Pons (tissue), 1 donor: ENCODE measurements around the gene ESPN.
"Not testable (repeated sequence)": the region's sequence is repeated elsewhere in the genome, so short reads cannot be mapped to it uniquely, and the experiment has no call there.

Experiments
- DNase-seq: peaks from one replicate; pipeline ENCODE4 v3.0.0-alpha.2; 2016; ENCODE audit warnings: low spot score

ESPN gene

DNA sequence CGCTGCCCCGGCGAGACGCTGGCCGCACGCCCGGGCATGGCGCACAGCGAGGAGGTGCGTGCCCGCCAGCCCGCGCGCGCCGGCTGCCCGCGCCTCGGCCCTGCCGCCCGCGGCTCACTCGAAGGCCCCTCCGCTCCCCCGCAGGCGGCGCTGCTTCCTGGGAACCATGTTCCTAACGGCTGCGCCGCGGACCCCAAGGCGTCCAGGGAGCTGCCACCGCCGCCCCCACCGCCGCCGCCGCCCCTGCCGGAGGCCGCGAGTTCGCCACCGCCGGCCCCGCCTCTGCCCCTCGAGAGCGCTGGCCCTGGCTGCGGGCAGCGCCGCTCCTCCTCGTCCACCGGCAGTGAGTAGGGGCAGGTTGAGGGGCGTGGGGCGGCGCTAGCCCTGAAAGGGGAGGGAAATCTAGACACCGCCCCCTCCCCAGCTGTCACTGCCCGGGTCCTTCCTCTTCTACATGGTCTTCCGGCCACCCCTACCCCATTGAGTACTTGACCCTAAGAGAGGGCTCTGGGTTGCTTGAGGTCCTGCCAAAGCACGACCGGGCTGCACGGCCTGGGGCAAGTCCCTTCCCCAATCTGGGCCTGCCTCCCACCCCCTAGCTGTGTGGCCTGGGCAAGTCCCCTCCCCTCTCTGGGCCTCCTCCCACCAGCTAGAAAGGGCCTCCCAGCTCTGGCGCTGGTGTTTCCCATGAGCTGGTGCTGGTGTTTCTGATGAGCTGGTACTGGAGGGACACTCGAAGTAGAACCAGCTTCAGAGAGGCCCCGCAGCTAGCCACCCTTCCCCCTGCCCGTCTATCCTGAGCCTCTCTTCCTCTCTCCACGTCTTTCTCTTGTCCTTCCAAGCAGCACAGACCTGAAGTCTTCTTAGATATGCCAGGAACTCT lies 24.4 kb downstream of the ESPN start:
- DNase-seq, result no peak

DNA sequence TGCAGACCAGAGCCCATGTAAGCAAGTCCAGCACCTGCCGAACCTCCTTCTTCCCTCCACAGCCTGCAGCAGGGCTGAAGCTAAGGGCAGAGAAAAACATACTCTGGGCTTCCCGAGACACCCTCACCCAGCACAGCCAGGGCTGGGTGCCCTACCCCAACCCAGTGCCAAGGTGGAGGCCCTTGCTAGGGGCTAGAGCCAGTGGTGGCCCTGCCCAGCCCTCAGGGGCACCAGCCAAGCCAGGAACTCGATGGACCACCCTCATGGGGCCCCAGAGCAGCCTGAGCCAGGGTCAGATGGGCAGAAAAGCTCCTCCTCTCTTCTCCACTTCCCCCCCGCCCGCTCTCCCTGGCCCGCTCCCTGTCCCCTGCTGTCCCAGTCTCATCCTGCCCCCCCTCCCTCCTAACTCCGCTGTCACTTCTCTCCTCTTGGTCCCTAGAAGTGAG lies 25.5 kb downstream of the ESPN start:
- DNase-seq, result no peak

DNA sequence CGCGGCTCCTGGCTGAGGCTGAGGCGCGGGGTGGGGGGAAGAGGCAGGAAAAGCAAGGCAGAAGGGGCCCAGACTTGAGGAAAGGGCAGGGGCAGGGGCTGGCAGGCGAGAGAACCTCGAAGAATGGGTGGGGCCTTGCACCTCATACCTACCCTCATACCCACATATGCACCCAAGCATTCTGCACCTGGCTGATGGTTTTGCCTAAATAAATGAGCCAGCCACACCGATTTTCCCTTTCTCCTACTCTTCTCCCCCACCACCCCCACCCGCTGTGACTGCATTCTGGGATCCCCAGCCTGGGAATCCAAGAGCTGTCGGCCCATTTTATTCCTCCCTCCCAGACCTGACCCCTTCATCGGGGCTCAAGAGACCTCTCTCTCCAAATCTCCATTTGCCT lies 25.9 kb downstream of the ESPN start:
- not testable (repeated sequence) for DNase-seq

DNA sequence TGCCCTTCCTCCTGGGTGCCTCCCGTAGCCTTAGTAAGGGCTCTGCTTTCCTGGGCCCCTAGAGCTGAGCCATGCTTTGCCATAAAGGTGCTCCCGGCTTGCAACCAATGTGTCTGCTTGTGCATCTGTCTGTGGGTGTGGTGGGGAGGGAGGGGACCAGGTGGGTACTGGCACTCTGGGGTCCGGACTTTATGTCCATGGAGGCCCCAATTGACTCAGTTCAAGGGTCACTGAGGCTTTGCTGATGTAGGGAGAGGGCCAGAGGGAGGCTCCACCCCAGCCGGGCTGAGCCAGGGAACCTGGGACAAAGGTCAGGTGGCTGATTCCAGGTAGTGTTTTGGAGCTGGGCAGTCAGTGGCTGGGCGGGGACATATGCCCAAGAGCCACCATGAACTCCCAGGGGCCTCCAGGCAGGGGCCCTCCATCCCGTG lies 26.4 kb downstream of the ESPN start:
- DNase-seq, result no peak

DNA sequence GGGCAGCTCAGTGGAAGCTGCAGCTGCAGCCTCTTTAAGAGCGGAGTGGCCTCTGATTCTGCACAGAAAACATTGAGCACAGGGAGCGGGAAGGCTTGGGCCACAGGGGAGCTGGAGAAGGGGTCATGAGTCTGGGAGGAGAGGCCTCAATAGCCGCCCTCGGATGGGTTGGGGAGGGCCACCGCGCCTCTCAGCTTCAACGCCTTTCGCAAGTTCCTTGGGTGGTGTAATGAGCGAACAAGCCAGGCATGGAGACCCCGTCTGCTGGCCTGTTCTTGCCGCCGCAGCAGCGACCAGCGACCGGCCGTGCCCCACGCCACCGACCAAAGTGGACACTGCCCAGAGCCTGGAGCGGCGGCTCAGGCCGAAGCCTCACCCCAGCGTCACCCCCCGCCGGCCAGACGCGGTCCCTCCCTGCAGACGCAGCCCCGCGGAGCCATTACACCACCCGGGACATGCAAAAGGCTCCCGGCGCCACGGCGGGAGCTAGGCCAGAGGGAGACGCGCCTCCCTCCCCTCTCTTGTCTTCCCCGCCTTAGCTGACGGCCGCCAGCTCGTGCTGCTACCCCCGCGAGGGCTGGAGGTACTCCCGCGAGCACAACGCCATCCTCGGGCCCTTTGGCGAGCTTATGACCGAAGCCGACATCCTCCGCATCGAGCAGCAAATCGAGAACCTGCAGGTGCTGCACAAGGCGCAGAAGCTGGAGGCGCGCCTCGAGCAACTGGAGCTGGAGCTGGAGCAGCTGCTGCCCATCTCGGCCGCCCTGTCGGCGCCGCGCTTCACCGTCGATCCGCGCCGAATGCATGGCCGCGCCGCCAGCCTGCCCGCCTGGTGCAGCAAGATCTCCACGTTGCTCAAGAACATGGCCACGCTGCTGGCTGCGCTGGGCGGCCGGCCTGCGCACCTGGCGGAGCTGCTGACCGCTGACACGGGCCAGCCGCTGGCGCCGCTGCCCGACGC lies 29.6 kb downstream of the ESPN start:
- DNase-seq, result not testable (repeated sequence)

DNA sequence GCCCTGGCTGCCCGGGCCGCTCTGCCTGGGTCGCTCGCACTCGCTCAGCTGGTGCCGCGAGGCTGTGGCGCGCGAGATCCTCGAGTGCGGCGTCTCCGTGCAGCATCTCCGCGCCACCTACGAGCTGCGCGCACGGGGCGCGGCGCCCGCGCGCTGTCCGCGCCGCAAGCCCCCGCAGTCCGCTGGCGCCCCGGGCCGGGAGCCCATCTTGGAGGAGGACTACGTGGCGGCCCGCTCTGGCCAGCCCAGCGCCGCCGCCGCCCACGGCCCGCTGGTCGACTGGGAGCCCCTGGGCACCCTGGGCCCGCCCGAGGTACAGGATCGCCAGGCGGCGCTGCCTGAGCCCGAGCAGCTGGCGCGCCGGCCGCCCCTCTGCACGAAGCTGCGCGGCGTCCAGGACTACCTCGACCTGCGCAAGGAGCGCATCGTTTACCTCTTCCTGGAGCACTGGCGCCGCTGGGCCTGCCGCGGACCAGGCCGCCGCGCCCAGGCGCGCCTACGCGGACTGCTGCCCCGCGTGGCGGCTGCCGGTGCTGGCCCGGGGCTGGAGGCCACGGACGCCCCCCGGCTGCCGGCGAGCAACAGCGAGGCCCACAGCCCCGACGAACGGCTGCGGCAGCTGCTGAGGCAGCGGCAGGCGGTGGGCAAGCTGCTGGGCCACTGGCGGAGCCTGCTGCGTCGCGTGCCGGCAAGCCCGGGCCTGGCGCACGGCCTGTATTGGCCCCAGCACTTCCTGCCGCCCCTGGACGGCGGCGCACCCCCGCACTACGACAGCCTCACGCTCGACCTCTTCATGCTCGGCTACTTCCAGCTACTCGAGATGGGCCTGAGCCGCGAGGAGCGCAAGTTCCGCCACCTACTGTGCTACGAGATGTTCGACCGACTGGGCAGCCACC lies 30.5 kb downstream of the ESPN start:
- DNase-seq, result no peak

DNA sequence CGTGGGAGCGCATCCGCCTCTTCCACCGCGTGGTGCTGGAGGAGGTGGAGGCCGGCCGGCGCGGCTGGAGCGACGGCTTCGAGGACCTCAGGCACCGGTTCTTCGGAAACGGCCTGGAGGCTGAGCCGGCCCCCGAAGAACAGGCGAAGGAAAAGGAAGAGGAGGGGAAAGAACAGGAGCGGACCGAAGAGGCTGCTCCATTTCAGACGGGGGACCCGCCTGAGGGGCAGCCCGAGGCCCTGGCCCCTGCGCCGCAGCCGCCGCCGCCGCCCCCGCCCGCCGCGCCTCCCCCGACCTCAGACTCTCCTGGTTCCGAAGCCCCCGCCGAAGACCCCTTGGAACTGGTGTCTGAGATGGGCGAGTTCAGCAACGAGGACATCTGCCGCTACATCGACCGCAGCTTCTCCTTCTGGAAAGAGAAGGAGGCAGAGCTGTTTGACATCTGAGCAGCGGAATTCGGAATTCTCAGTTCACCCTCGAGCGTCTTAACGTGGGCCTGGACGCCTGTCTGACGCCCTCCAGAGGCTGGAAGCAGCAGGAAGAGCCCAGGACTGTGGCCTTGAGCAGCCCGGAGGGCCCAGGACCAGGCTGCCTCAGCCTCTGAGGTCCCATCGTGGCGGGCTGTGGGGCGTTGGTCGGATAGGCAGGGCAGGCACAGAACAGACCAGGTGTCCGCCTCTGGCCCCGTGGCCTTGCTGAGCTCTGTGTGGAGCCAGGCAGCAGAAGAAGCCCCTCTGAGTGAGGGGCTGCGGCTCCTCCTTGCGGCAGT lies 31.4 kb downstream of the ESPN start:
- DNase-seq, result not testable (repeated sequence)

DNA sequence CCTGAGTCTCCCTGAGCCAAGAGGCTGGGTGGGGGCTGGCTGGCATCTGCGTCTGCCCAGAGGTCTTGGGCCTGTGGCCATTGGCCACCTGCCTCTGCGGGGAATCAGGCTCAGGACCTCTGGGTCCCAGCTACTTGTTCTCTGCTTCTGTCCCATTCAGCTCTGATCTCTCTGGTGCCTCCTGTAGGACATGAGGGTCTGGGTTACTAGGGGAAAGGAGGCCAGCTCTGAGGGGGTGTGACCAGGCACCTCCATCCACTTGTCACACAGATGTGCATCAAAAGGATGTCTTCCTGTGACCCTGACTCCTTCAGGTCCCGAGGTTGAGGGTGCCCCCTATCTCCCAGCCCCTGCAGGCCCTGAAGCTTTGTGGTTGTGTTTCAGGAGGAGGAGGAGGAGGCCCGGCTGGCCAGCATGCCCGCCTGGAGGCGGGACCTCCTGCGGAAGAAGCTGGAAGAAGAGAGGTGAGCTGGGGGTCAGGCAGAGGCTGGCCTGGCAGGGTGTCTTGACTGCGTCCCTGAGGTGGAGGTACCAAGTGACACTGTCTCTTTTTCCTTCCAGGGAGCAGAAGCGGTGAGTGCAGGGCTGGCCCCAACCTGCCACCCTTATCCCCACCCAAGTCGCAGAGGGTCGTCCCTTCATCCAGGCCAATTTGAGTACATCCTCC lies 32.4 kb downstream of the ESPN start:
- no peak for DNase-seq

DNA sequence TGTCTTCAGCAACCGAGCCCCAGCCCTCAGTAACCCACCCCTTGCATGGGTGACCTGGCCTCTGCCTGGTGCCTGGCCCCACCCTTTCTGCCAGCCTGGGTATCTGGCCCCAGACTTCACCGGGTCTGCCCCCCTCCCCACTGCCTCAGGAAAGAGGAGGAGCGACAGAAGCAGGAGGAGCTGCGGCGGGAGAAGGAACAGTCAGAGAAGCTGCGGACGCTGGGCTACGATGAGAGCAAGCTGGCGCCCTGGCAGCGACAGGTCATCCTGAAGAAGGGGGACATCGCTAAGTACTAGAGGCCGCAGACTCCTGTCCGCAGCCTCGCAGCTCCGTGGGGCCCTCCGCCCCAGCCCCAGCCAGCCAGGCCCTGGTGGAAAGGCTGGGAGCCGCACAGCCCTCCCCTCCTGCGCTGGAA lies 35.3 kb downstream of the ESPN start:
- DNase-seq, result no peak

DNA sequence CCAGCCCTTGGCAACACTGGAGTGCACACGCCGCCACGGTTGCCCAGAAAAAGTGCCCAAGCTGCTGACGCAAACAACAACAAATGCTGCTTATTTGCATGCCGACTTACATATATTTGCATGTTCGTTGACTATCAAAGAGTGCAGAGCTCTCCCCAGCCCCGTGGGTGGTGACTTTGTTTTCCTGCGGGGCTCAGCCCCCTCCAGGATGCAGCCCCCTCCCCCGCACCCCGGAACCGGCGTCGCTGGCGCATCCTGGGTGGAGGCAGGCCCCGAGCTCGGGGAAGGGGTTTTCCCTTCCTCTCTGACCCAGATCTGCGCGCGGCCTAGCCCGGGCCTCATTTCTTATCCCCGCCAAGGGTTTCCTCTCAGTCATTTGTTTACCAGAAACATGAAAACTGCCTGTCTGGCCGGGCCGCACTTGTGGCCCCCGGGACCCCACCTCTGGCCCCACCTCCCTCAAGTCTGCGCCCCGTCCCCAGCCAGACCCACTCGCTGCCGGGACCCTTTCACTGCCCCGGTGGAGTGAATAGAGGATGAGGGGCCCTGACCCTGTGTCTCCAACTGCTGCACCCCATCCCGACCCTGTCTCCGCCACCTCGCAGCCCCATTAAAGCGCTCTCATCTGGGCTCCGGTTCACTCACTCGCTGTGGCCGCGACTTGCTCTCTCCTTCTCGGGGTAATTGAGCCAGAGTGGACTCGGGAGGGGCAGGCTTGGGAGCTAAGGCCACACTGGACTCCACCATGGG lies 35.9 kb downstream of the ESPN start:
- no peak for DNase-seq

DNA sequence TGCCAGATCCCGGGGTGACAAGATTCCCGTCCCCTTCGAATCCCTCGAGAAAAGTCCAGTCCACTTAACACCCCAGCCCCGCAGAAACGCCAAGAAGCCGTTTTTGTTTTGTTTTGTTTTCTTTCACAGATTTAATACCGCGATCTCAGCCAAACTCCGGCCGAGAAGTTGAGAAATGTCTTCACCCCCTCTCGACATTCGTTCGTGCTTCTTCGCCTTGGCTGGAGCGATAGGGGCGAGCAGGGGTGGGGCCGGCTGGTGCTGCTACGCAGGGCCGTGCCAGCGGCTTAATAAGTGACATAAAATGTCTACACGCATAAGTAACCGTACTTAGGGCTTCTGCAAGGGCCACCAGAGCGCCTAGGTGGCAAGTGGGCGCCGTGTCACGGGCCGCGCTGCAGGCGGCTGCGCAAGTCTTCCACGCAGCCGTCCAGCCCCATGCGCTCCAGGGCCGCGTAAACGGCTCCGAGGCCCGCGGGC lies 36.5 kb downstream of the ESPN start:
- no peak for DNase-seq

DNA sequence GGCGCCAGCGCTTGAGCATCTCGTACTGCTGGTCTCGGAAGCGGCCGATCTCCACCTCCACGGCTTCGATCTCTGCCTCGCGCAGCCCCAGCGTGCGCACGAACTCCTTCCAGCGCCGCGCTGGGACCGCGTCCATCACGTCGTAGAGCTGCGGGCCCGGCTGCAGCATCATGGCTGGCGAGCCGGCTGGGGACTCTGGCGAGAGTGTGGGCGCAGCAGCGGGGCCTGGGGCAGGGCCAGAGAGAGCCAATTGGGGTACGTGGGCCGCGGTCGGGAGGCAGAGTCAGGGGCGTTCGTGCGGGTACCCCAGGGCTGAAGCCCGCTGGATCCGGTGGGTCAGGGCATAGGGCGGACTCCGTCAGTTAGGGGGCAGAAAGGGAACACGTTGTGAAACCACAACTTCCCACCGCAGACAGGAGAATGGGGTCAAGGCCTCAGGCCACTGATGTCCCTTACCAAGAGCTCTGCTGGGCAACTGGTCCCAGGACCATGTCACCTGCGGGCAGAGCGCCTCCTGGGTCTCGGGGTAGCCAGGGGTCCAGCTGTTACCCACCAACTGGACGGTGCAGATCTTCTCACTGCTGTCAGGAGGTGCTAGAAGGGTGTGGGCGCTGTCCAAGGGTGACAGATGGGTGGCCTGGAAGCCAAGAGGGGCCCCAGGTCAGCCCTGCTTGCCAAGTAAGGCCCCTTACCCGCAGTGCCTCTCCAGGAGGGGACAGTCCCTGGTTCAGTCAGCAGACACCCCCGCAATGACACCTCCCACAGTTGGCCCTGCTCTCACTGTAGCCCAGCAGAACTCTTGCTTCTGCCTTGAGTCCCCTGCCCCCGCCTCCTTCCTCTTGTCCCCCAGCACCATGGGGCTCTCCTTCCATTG lies 37.2 kb downstream of the ESPN start:
- no peak for DNase-seq

DNA sequence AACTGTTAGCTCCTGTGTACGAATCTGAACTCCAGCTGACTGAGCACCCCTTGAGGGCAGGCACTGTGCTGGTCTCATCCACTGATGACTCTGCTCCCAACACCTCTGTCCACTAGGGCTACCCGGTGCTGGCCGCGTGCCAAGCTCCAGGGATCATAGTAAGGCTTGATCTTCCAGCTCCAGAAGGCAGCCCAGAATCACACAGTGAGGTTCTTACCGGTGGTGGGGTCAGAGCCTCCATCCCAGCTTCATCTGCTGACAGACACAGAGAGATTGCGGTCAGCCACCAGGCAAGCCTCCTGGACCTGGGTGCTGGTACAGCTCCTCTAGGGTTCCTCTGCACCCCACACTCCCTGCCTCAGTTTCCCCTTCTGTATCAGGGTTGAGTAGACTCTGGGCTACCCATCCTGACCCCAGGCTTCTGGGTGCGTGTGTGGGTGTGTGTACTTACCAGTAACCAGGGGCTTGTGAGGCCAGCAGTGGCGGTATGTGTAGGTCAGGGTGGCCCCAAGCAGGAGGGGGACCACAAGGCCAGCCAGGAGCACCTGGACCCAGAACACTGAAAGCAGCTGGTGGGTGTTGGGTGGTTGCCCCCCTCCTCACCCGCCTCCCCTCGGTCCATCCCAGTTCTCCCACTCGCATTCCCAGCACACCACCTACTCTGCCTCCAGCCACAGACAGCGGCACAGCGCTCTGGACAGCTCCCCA lies 38.0 kb downstream of the ESPN start:
- DNase-seq, result no peak

DNA sequence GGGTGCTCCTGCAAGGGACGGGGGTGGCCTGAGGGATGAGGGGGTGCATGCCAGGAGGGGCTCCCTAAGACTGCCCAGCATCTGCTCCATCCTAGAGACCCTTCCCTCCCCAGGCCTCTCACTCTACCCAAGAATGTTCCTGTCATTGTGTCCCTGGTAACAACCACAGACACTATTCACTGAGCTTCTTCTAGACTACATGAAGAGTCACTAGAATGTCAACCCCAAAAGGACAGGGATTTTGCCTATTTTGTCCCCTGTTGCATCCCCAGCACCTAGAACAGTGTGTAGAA lies 38.5 kb downstream of the ESPN start:
- DNase-seq, result no peak

DNA sequence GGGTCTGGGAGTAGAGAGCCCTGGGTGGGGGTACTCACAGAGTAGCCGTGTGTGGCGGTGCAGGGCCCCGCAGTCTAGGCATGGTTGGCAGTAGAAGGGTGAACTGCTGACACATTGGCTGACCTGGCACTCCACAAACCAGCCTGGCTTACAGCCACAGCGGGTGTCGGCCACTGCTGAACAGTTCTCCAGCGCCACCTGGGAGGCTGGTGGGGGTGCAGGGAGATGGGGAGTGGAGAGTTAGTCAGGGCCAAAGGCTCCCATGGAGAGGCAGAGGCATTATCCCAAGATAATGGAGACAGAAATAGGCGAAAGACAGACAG lies 39.9 kb downstream of the ESPN start:
- no peak for DNase-seq

DNA sequence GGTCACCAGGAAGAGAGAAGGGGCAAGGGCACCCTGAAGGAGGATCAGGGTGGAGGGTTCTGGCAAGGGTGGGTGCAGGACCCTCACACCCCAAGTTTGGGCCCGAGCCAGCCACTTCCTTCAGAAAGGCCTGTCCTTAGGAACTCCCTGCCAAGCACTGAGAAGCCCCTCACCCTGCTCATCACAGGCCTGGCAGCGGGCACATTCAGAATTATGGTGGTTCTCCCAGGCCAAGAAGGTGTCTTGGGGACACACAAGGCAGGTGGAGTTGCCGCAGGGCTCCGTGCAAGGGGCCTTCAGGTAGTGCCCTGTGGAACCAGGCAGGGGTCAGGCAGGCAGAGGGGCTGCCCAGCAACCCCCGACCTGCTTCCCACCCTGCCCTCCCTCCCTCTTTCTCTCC lies 40.3 kb downstream of the ESPN start:
- no peak for DNase-seq

DNA sequence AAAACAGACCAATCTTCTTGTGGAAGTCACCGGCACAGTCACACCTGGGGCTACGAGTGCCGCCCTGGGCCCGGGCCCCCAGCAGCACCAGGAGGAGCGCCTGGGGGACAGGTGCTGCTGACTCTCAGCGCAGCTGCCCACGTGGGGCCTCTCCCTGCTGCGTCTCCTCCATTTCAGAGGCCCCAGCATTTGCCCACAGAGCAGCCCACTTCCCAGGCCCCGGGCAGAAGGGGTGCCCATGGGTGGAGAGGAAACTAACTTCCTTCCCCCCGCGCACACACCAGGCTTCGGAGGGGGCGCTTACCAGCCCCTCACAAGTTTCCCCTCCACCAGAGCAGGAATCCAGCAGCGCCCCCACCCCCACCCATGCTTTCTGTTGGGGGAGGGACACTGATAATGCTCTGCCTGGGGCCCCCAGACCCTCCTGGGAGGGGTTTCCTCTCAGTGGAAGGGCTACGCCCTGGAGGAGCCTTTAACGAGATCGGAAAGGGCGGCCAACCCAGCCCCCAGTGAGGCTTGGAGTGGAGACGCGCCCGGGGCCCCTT lies 41.0 kb downstream of the ESPN start:
- DNase-seq, result no peak

DNA sequence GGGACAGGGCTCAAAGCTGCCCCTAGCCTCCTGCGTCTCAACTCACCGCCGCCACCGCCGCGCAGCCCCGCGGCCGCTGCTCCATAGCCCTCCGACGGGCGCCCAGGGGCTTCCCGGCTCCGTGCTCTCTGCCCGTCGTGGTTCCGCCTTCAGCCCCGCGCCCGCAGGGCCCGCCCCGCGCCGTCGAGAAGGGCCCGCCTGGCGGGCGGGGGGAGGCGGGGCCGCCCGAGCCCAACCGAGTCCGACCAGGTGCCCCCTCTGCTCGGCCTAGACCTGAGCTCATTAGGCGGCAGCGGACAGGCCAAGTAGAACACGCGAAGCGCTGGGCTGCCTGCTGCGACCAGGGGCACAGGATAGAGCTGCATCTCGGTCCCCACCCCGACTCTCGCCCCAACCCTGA lies 41.4 kb downstream of the ESPN start, which contains the start of gene TNFRSF25:
Gene TNFRSF25 (minus strand): TSS at position 151 of the 400 bp plus-strand sequence. CDS start 66 bp downstream, at position 85.
- DNase-seq, result no peak
